ENCODE data around the gene CDH13.

The CDH13 gene

DNA sequence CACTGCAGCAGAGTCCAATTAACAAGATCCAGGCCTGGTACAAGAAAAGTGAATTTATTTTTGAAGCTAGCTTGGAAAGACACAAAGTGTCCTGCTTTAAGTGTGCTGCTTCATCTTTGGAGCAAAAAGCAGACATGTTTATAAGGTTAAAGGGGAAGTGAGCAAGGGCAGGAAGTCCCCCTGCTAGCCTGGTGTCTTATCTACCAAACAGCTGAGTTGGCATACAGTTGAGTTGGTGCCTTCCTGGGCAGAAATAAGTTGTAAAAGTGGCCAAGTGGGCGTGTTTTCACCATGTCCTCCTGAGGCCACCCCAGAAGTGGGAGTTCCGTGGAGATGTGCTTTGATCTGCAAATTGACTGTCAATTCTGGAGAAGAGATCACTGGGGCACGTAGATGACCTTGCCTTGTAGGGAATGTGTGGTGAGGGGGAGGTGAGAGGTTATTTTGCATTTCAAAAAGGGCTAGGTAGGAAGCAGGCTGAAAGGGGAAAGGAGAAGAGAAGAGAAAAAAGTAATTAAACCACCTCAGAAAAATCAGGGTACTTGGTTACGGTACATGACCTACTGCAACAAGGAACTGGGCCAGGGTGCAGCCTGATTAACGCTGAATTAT, 1142.7 kb downstream of the CDH13 start:
- Histone ChIP-seq H3K27me3 (ENCODE audit: insufficient read depth, low read length, poor library complexity) (no peaks in the 10 kb centered on the region), H3K36me3 (ENCODE audit: insufficient read depth, low read length) (no peaks in the 10 kb centered on the region), H3K4me2 (ENCODE audit: insufficient read depth, low read length) (no peak overlapping the region), H3K9ac (ENCODE audit: low read depth, low read length) (no peak overlapping the region), H3K4me3 (ENCODE audit: low read depth in 1 of 2, low read length in 2 of 2) (no peak overlapping the region), H3K27ac (ENCODE audit: low read length) (no peak overlapping the region), H4K20me1 (ENCODE audit: insufficient read depth, low read length) (no peaks in the 10 kb centered on the region), H3K79me2 (ENCODE audit: insufficient read depth, low read length) (no peaks in the 10 kb centered on the region), H3K9me3 (ENCODE audit: insufficient read depth, low read length, severe bottlenecking) (no peaks in the 10 kb centered on the region), H3K4me1 (ENCODE audit: insufficient read depth, low read length) (no peaks in the 10 kb centered on the region), H2AFZ (ENCODE audit: low read depth, low read length) (no peak overlapping the region)
- ATAC-seq (ENCODE audit: insufficient read depth, low read depth) (no peak), DNase-seq (no peak)
- TF ChIP-seq EZH2 (IDR thresholded peaks at IDR 0.05; ENCODE audit: borderline replicate concordance, low read depth, low read length, severe bottlenecking), result no peak
- TF ChIP-seq, protein P1, sequence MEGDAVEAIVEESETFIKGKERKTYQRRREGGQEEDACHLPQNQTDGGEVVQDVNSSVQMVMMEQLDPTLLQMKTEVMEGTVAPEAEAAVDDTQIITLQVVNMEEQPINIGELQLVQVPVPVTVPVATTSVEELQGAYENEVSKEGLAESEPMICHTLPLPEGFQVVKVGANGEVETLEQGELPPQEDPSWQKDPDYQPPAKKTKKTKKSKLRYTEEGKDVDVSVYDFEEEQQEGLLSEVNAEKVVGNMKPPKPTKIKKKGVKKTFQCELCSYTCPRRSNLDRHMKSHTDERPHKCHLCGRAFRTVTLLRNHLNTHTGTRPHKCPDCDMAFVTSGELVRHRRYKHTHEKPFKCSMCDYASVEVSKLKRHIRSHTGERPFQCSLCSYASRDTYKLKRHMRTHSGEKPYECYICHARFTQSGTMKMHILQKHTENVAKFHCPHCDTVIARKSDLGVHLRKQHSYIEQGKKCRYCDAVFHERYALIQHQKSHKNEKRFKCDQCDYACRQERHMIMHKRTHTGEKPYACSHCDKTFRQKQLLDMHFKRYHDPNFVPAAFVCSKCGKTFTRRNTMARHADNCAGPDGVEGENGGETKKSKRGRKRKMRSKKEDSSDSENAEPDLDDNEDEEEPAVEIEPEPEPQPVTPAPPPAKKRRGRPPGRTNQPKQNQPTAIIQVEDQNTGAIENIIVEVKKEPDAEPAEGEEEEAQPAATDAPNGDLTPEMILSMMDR (IDR thresholded peaks at IDR 0.05; ENCODE audit: borderline replicate concordance, extremely low read depth, low read length, poor library complexity, severe bottlenecking), result no peak

DNA sequence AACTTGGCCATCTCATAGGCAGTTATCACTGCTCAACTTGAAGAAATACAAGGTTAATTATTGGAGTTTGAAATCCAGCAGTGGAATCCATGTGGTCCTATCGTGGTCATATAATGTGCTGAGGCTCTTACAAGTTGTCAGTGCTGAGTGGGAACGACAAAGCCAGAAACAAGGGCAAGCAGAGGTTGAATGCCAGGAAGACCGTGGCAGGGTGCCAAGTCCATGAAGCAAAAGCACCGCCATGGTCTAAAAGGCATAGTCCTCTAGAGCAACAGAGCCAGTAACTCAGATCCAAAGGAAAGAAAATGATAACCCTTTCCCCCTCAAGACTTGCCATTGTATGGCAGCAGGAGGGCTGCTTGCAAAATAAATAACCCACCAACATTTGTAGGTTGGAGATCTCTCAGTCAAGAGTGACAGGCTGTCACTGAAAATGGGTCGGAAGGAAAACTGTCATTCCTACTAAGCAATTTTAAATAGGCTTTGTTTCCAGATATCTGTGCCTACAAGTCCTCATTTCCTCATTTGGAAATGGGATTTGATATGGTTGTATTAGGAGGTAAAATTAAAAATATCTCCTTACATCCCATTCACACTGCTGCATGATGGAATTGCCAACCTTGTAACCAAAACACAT, 1144.7 kb downstream of the CDH13 start:
- Histone ChIP-seq H3K27ac (ENCODE audit: low read length) (no peak overlapping the region), H3K9me3 (ENCODE audit: insufficient read depth, low read length, severe bottlenecking) (no peaks in the 10 kb centered on the region), H3K36me3 (ENCODE audit: insufficient read depth, low read length) (no peaks in the 10 kb centered on the region), H3K79me2 (ENCODE audit: insufficient read depth, low read length) (no peaks in the 10 kb centered on the region), H3K27me3 (ENCODE audit: insufficient read depth, low read length, poor library complexity) (peaks cover 2% of the 10 kb centered on the region), H2AFZ (ENCODE audit: low read depth, low read length) (no peak overlapping the region), H3K4me3 (ENCODE audit: low read depth in 1 of 2, low read length in 2 of 2) (no peak overlapping the region), H4K20me1 (ENCODE audit: insufficient read depth, low read length) (no peaks in the 10 kb centered on the region), H3K9ac (ENCODE audit: low read depth, low read length) (no peak overlapping the region), H3K4me2 (ENCODE audit: insufficient read depth, low read length) (no peak overlapping the region), H3K4me1 (ENCODE audit: insufficient read depth, low read length) (no peaks in the 10 kb centered on the region)
- ATAC-seq (ENCODE audit: insufficient read depth, low read depth), result no peak
- no peak for TF ChIP-seq EZH2 (IDR thresholded peaks at IDR 0.05; ENCODE audit: borderline replicate concordance, low read depth, low read length, severe bottlenecking)
- TF ChIP-seq, protein P1 (IDR thresholded peaks at IDR 0.05; ENCODE audit: borderline replicate concordance, extremely low read depth, low read length, poor library complexity, severe bottlenecking), result no peak
- DNase-seq, result no peak

DNA sequence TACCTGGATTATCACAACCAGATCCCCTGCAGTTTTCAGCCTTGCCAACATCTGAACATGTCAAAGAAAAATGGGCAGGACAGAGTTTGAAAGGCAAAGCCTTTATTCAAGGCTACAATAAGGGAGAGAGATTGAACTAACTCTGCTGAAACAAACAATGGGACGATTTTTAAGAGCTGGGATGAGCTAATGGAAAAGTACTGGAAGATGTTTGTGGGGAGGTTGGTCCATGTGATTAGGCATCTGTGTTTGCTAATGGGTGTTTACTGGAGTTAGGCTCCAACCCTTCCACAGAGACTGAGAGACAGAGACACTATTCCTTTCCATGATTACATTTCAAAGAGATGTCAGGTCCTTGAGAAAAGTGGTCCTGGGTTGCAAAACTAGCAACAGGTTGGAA, 1146.0 kb downstream of the CDH13 start:
- no peak for ATAC-seq (ENCODE audit: insufficient read depth, low read depth)
- H3K27me3 ChIP-seq (ENCODE audit: insufficient read depth, low read length, poor library complexity), result peaks cover 2% of the 10 kb centered on the region
- no peaks in the 10 kb centered on the region for H3K9me3 ChIP-seq (ENCODE audit: insufficient read depth, low read length, severe bottlenecking)
- no peak overlapping the region for H3K4me3 ChIP-seq (ENCODE audit: low read depth in 1 of 2, low read length in 2 of 2)
- H3K9ac ChIP-seq (ENCODE audit: low read depth, low read length), result no peak overlapping the region
- no peak for DNase-seq
- no peak overlapping the region for H3K4me2 ChIP-seq (ENCODE audit: insufficient read depth, low read length)
- no peaks in the 10 kb centered on the region for H3K4me1 ChIP-seq (ENCODE audit: insufficient read depth, low read length)
- no peak overlapping the region for H2AFZ ChIP-seq (ENCODE audit: low read depth, low read length)
- no peaks in the 10 kb centered on the region for H3K36me3 ChIP-seq (ENCODE audit: insufficient read depth, low read length)
- no peak overlapping the region for H3K27ac ChIP-seq (ENCODE audit: low read length)
- no peaks in the 10 kb centered on the region for H3K79me2 ChIP-seq (ENCODE audit: insufficient read depth, low read length)
- no peaks in the 10 kb centered on the region for H4K20me1 ChIP-seq (ENCODE audit: insufficient read depth, low read length)
- TF ChIP-seq, protein P1 (IDR thresholded peaks at IDR 0.05; ENCODE audit: borderline replicate concordance, extremely low read depth, low read length, poor library complexity, severe bottlenecking), result no peak
- no peak for TF ChIP-seq EZH2 (IDR thresholded peaks at IDR 0.05; ENCODE audit: borderline replicate concordance, low read depth, low read length, severe bottlenecking)
